Activated T-cell treated with anti-CD3 and anti-CD28 coated beads for 48 hours (primary cell): ENCODE measurements around the gene C10orf143.

ENCODE experiments used
- DNase-seq: peaks from one replicate; pipeline ENCODE4 v3.0.0-alpha.2; 2020; ENCODE audit warnings: low read depth

Gene C10orf143

DNA sequence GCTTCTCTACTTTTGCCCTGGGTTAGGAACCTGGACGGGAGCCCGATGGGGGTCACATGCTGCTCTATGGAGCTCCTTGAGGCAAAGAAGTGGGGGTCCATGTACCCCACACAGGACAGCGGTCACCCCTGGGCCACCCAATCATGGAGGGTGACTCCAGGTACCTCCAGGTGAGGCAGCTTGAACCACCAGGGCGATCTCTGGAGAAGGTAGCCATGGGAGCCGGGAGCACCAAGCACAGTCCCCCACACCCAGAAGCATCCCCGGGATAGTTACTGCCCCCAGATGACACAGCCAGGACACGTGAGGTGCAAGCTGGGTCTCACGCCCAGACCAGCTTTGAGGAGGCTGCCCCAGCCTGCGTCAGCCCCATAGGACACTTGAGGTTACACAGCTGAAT is 58.4 kb downstream of the C10orf143 start:
- DNase-seq: no peak

DNA sequence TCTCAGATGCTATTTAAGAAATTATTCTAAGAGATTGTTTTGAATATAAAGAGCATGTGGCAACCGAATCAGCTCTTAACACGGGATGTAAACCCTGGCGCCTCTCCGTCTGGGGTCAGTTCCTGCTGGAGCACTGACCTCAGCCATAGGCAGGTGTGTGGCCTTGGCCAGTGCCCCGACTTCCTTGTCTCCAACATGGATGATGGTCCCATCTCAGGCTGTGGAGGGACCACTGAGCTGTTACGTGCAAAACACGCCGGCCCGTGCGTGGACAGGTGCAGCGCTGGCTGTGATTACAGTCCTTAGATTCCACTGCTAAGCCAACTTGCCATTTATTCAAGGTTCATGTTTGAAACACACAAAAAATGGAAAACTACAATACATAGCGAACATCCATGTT is 59.9 kb downstream of the C10orf143 start:
- no peak for DNase-seq

DNA sequence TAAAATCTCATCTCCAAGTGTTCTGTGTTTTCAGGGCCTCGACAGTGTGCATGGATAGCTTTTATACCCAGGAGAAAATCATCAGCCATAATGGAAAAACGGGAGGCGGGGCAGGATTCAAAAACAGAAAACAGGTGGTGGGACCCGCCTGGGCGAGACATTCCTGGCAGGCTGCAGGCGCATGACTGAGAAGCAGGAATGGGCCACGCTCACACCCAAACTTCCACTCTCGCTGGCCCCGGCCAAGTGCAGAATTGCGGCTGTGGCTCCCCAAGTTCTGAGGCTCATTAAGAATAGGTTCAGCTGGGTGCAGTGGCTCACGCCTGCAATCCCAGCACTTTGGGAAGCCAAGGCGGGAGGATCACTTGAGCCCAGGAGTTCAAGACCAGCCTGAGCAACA is 60.6 kb downstream of the C10orf143 start:
- no peak for DNase-seq

DNA sequence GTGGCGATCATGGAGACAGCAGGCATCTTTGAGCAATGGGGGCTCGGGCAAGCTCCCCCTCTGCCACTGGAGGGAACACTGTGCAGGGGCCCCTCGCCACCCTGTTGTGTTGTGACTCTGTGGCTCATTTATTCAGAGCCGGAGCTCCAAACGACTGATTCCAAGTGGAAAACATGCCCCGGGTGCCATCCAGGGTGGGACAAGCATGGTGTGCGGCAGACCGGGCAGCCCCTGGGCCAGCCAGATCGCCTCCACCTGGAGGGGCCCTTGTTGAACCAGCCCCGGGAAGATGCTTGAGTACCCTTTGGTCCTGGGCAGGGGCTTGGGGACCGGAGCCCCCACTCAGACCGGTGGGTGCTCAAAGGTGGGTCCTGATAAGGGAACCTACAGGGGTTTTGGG is 61.4 kb downstream of the C10orf143 start:
- DNase-seq: no peak

DNA sequence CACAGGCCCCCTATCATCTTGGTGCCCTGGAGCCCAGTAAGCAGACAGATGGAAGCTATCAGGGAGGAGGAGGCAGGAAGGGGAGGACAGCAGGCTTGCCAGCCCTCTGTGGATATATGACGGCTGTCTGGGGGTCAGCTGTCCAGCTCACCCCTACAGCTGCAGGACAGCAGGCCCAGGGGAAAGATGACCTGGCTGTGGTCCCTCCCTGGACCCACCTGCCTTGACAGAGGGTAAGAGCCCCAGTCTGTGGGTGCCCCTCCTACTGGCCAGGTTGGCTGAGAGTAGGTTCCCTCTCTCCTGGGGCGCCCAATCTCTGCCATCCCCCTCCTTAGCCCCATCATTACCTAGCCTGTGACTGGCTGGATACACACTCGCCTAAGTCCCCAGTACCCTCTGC is 62.5 kb downstream of the C10orf143 start:
- no peak for DNase-seq

DNA sequence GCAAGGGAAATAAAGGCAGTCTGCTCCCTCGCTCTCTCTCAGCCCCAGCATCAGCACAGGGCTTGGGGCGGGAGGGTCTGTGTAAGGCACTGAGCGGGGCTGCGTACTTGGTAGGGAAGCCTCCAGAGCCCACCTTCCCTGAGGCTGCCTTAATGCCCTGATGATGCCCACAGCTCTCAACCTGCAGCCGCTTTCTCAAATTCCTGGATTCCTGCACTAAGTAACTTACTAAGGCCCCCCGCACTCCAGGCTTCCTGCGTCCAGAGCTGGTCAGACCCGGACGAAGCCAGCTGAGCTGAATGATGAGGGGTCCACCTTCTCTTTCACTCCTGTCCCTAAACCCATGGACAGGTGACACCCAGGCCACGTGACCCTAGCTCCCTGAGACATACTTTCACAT is 63.3 kb downstream of the C10orf143 start:
- DNase-seq: no peak

DNA sequence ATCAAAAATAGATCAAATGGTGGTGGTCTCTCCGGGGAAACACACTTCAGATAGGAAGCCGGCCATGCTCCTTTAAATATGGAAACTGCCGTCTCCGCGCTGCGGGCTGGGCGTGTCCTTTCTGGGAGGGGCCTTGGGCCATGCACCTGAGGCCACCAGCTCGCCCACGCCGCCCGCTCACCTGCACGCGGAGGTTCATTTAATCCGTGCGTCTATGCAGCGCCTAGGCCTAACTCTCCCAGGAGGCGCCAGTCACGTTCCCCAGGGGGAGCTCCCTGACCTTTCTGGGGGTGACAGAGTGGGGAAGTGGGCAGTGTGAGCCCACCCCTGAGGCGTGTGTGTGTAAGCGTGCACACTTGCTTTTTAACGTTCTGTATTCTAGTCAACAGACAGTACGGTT is 64.0 kb downstream of the C10orf143 start:
- no peak for DNase-seq

GRCh38 chr10:130045801-130046321 is 64.8 kb downstream of the C10orf143 start:
- no peak for DNase-seq

DNA sequence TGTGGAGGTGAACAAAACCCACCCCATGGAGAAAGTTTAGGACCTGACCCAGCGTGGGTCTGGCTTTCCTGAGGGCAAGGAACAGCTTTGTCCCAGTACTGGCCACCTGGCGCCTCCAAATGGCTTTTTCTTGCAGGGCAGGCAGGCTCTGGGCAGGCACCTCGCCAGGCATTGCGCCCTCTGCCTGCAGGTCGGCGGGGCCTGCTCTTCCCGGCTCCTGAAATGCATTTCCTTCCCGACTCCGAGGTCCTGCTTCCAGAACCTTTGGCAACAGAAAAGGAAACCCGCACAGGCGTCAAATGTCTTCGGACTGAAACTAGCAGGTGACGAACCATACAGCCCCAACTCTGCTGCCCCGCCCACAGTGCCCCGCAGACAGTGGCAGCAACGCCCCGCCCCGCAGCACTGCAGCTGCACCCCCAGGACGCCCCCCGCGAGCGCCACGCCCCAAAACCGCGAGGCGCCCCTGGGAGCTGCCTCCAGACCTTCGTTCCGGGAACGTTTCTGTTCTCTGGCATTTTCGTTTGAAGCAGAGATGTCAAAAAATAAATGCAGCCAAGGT is 65.5 kb downstream of the C10orf143 start:
- no peak for DNase-seq

DNA sequence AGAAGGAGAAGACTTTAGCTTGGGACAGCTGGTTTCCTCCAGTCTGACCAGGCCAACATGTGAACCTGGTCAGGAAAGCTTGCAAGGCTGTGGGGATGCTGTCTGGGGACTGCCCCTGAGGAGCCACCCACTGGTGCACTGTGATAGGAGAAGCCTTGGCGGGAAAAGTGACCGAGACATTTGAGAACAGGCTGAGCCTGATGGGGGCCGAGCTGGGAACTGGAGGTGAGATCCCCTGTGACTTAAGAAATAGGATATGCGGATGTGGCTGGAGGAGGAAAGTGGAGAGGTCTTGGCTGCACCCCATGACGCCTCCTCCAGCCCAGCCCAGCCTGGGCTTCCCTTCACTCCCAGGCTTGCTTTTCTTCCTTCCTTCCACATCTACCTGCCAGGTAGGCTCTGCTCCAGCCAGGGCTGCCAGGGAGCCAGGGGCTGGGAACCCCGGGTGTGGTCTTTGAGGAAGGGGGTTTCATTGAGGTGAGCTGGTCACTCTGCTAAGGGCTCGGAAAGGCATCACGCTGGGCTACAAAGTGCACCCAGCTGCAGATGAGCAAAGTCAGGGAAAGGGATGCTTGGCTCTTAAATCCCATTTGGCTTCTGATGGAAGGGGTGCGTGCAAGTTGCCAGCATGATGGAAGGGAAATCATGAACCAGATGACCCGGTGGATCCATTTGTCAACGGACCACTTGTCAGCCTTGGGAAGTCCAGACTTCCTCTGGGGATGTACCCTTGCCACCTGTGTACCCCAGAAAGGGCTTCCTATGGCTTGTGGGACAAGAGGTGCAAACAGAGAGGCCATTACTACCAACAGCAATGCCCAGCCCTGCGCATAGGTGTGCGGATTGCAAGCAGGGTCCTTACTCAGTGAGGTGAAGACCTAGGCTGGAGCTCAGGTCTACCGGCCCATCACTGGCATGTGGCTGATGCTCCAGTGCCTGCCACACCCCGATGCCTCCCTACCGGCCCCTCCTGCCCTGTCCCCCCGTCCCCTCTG is 66.3 kb downstream of the C10orf143 start:
- no peak for DNase-seq

DNA sequence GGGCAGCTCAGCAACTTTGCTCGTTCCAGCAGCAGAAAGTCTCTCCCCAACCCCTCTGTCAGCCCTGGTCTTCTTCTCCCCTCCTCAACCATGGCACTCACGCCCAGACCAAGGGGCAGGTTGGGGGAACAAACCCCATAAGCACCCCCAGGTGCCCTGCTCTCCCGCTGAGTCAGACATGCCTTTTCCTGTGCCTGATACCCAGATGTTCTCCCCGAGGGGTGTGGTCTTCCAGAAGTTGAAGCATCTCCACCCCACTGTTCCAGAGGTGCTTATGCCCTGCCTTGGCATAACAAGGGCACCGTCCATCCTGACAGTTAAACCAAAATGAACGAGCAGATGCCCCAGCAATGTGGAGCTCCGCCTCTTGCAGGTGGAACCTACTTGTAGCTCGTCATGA is 67.1 kb downstream of the C10orf143 start:
- DNase-seq: no peak

GRCh38 chr10:130042381-130042780 is 68.2 kb downstream of the C10orf143 start:
- no peak for DNase-seq

DNA sequence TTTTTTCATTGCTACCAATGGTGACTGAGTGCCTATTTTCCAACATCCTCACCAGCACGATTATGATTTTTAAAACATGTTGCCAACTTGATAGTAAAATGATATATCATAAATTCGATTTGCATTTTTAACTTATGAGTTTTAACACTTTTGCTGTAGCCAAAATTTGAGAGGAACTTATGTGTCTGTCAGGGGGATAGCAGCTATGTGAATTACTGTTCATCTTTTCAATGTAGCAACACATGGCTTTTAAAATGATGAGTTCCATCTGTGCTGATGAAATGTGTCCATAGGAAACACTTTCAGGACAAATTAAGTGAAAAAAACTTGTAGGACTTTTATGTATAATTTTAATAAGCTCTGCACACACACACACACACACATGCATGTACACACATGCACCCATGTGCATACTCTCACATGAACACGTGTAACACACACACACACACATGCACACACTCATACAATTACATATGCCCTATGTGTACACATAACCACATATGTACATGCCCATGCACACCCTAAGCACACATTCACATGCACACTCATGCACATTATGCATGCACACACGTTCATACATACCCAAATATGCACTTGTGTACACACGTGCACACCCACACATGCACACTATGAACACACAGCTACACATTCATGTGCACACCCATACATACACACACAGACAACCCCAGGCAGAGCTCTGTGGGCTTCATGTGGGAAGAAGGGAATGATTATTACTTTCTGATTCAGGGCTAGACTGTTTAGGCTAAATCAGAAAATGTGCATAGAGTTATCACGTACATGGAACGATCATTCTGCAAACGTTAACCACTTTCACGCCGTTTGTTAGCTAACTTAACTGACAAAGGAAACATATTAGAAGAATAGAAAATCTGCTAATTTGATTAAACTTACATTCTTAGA is 68.9 kb downstream of the C10orf143 start:
- no peak for DNase-seq

- no peak for DNase-seq
Measured at GRCh38 chr10:130040817-130041330, 69.8 kb downstream of the C10orf143 start.

DNA sequence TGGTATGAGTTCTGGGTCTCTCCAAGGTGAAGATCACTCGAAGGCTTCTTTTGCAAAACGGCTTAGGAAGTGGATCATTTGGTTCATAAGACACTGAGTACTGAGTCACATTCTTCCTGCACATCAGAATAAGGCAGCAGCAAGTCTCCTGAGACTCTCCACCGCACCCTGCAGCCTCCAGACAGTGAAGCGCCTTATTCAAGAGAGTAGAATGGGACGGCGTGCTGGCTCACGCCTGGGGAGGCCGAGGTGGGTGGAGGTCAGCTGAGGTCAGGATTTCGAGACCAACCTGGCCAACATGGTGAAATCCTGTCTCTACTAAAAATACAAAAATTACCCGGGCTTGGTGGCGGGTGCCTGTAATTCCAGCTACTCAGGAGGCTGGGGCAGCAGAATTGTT is 70.3 kb downstream of the C10orf143 start:
- DNase-seq: no peak

GRCh38 chr10:130039141-130039540 is 71.5 kb downstream of the C10orf143 start:
- DNase-seq: no peak

DNA sequence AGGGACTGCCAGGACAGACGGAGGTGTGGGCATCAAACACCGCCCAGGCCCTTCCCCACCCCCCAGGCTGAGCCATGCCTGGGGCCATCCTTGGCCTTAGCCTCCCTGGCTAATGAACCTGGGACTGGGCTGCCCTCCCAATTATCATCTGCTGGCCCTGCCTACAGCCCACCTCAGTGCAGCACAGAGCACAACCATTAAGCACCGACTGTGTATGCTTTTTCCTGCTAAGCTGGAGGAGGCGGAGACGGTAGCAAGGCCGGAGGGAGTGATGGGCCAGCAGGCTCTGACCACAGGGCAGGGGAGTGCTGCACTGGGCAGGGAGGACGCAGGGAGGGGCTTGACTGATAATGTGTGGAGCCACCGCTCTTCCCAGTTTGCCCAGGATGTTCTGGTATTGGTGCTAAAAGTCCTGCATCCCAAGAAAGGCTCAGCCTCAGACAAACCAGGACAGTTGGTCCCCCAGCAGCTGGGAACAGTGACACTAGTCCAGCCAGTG is 72.0 kb downstream of the C10orf143 start:
- no peak for DNase-seq

GRCh38 chr10:130038019-130038555 is 72.5 kb downstream of the C10orf143 start:
- no peak for DNase-seq

- DNase-seq: no peak
Measured at GRCh38 chr10:130037169-130037661, 73.4 kb downstream of the C10orf143 start.

DNA sequence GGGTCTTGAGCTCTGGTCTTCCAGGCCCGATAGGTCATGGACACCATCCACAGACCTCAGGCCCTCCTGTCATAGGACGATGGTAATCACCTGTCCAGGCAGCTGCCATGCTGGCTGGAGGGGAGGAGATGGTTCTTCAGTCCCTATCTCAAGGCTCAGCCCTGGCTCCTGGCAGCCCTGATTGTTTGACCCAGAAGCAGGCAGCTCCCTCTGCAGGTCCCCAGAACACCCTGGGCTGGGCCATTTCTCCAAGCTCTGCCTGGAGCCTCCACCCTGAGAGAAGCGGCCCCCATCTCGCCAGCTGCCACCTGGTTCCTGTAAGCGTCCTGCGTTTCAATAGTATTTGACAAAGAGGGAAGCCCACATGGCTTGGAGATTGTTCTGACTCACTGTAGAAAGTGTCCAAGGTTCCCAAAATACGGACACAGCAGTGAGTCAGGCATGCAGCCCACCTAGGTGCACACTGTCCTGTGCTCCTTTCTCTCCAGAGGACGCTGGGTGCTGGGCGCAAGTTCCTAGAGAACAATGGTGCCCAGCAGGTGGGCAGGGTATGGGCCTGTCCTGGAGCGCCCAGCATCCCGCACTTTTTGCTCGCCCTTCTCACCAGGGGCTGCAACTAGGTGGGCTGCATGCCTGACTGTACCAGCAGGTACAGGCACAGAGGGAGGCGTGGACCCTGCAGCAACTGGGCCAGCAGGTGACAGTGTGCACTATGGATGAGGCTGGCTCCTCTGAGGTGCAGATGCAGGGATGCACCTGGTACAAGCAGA is 74.1 kb downstream of the C10orf143 start:
- DNase-seq: no peak

DNA sequence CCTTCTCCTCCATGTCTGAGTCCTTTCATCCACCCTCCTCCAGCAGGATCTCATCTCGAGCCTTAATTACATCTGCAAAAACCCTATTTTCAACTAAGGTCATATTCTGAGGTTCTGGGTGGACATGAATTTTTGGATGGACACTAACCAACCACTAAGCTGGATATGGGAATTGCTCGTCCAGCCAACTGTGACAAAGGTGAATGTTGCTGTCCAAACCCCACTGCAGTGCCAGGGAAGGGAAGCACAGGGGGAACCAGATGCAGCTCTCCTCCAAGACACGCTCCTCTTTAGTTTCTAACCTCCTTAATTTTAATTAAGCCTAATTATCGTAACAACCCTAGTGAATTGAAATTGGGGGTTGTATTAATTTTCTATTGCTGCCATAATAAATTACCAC is 81.4 kb downstream of the C10orf143 start:
- no peak for DNase-seq
